Fibroblast of the aortic adventitia (primary cell): ENCODE data around the gene FUT2. TPM values are rescaled to one million over a fixed set of nuclear protein-coding genes. Genes with fewer than 3 reads are reported as not detected.
A peak's percentile ranks its signal among the peaks of the same experiment; 100 is the strongest.

Experiments used
- DNase-seq: peaks from one replicate; pipeline ENCODE4 v3.0.0-alpha.2; 2010; ENCODE audit warnings: low read depth
- H3K4me3 ChIP-seq: 2 replicates; pipeline ENCODE4 v1.5.1; 2011; ENCODE audit warnings: low read depth, mild to moderate bottlenecking, control low read depth, low read length, moderate library complexity
- total RNA-seq: library from RNA; depleted of rRNA; stranded (reverse); fragments of >200 nt; gene quantifications from 2 replicates; pipeline ENCODE4 v1.2.3, GENCODE V29; 2012; ENCODE audit warnings: low replicate concordance
- TF ChIP-seq, protein P1 (sequence below): IDR thresholded peaks from 2 replicates; pipeline ENCODE4 v1.5.1; 2011; ENCODE audit warnings: mild to moderate bottlenecking, low read length, control low read depth, inconsistent platforms; ENCODE audit not compliant: insufficient read depth

Gene FUT2
- total RNA-seq, 1 donor = not detected

DNA sequence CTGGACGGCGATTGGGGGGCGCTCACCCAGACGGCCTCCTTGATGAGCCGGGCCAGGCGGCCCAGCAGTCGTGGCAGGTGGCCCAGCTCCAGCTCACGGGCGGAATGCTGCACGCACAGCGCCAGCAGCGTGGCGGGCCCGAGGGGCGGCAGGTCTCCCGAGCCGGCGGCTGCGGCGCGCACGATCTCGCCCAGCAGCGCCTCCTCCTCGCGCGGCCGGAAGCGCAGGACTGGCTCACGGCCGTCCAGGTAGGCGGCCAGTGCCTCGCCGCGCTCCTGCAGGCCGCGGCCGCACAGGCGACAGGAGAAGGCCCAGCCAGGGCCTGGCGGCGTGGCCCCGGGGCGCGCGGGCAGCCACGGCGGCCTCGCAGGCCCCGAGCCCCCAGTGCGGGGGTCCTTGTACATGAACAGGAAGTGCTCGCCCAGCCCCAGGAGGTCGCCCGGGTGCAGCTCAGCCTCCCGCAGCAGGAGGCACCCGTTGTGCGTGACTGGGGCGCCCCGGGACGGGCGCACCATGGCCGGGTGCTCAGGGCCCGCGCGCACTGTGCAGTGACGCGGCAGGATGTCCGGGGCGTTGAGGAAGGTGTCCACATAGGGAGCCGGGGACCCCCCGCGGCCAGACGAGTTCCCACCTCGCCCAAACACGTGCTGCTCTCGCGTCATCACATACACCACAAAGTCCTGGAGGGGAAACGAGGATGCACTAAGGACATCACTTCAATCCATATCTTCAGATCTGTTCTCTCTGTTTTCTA lies 33.3 kb downstream of the FUT2 start:
- H3K4me3 ChIP-seq = no peak overlapping the region
- DNase-seq = no peak
- TF ChIP-seq, protein P1, sequence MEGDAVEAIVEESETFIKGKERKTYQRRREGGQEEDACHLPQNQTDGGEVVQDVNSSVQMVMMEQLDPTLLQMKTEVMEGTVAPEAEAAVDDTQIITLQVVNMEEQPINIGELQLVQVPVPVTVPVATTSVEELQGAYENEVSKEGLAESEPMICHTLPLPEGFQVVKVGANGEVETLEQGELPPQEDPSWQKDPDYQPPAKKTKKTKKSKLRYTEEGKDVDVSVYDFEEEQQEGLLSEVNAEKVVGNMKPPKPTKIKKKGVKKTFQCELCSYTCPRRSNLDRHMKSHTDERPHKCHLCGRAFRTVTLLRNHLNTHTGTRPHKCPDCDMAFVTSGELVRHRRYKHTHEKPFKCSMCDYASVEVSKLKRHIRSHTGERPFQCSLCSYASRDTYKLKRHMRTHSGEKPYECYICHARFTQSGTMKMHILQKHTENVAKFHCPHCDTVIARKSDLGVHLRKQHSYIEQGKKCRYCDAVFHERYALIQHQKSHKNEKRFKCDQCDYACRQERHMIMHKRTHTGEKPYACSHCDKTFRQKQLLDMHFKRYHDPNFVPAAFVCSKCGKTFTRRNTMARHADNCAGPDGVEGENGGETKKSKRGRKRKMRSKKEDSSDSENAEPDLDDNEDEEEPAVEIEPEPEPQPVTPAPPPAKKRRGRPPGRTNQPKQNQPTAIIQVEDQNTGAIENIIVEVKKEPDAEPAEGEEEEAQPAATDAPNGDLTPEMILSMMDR = no peak

DNA sequence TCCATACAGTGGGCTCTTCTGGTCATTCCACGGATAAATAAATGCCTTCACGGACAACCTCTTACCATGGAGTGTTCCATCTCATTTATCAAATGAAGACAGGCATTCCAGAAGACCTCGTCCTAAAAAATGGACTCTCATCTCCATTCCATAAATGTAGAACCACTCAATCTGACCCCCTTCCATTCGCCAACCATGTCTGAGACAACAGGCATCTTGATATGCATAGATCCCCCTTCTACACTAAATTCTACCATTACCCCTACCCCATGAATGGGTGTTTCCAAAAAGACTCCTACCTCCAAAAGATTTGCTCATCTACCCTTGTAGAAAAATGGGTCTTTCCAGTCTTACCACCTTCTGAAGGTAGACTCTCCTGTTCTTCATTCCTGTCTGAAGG lies 35.7 kb downstream of the FUT2 start:
- TF ChIP-seq, protein P1 = no peak
- DNase-seq = no peak
- H3K4me3 ChIP-seq = no peak overlapping the region

DNA sequence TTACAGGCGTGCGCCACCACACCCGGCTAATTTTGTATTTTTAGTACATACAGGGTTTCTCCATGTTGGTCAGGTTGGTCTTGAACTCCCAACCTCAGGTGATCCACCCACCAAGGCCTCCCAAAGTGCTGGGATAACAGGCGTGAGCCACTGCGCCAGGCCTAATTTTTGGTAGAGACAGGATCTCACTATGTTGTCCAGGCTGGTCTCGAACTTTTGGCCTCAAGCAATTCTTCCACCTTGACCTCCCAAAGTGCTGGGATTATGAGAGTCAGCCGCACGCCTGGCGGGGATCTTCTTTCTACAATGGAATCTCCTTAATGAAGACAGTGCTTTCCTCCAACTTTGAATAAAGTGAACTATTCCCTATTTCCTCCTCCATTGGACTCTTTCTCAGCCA lies 38.9 kb downstream of the FUT2 start:
- TF ChIP-seq, protein P1 = no peak

DNA sequence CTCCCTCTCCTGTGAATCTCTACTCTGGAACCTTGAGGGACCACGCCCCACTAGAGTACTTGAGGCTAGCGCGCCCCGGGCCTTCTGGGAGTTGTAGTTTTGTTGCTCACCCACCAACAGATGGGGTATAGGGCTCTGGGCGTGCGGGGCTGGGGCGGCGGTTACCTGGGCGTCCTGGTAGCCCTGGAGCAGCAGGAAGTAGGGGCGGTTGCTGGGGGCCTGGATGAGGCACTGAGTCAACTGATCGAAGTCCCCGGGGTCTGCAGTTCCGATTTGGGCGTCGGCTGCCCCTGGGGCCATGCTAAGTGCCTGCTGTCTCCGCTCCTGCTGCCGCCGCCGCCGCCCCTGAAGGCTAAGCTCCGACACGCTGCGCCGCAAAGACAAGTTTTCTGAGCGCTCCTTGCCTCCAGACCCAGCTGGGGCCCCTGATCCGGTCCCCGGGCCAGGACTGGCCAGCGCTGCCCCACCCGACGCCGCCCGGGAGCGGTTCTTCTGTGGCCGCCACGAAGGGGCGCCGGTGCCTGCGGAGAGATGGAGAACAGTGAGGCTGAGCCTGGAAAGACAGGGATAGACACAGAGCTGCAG lies 39.4 kb downstream of the FUT2 start:
- H3K4me3 ChIP-seq = no peak overlapping the region
- TF ChIP-seq, protein P1 = no peak
- no peak for DNase-seq

More for the DNA sequence above, 38.9 kb downstream of the FUT2 start:
- H3K4me3 ChIP-seq = no peak overlapping the region
- DNase-seq = no peak

DNA sequence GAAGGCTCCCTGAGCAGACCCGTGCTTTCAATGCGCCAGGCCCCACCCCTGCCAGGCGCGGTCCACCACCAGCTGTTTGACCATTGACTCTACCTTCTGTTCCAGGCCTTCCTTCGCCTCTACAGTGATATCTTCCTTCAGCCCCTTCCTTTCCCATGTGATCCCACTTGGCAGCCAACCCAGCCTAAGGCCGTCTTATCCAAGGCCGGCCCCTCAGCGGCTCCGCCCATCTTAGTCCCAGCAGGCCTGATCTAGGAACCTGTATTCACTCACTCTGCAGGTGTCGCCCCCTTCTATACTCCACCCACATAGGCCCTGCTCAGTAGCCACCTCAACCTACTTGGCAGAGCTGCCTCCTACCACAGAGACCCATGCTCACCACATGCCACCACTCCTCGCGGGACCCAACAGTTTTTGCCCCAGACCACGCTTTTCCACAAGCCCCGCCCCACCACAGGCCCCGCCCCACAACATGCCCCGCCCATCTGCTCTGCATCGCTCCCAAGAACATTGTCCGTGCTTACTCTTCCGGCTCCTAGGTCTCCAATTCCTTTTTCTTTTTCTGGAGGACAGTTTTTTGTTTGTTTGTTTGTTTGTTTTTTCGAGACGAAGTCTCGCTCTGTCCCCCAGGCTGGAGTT lies 41.7 kb downstream of the FUT2 start:
- TF ChIP-seq, protein P1 = no peak
- H3K4me3 ChIP-seq = no peak overlapping the region
- DNase-seq = no peak

DNA sequence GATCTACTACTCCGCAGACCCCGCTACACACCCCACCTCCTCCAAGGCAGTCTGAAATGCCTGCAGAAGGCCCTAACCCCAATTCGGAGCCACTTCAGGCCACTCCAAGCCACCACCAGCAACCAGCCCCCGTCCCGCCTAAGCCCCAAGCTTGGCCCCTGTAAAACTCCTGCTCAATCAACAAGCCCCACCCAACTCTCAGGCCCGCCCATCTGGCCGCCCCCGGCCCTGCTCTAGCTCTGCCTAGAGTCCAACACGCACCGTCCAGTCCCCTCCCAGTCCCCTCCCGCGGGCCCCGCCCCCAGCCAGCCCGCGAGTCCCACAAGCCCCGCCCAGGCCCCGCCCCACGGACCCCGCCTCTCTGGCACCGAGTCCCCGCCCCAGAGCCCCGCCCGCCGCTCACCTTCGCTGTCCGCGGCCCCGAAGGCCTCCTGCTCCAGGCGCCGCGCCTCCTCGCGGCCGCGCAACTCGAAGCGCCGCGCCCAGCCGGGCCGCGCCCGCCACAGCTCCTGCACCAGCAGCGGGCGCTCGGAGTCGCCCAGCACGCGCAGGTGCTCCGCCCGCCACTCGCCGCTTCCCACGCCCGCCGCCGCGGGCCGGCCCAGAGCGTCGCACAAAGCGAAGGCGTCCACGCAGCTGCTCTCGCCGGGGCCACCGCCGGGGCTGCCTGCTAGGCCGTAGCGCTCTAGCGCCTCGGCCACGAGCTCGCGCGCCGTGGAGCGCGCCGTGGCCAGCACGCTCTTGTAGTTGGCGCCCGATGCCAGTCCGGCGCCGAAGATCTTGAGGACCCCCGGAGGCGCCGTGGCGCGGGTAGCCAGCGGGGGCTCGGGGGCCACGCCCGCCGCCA lies 43.0 kb downstream of the FUT2 start:
- DNase-seq = peak; percentile 51
- peak overlapping the region; percentile 44 for H3K4me3 ChIP-seq
- TF ChIP-seq, protein P1 = no peak
